KMS-11 (cell line): ENCODE data around the gene CPSF6.

Experiments
- H2AFZ ChIP-seq: fragments of 200-600 bp; sonication (generic); 2 replicates; pipeline ENCODE4 v1.6.1; 2016; ENCODE audit warnings: antibody characterized with exemption, mixed run types, low read depth
- H3K27ac ChIP-seq: fragments of 200-600 bp; sonication (generic); 2 replicates; pipeline ENCODE4 v1.6.1; 2016; ENCODE audit warnings: mild to moderate bottlenecking, mixed run types
- H3K27me3 ChIP-seq: fragments of 200-600 bp; sonication (generic); 2 replicates; pipeline ENCODE4 v1.6.1; 2017; ENCODE audit warnings: mild to moderate bottlenecking, low read depth, mixed run types, moderate library complexity; ENCODE audit not compliant: insufficient read depth
- H3K36me3 ChIP-seq: fragments of 200-600 bp; sonication (generic); 2 replicates; pipeline ENCODE4 v1.6.1; 2017; ENCODE audit warnings: mild to moderate bottlenecking, mixed run types; ENCODE audit not compliant: insufficient read depth
- H3K4me1 ChIP-seq: fragments of 200-600 bp; sonication (generic); 2 replicates; pipeline ENCODE4 v1.6.1; 2016; ENCODE audit warnings: mild to moderate bottlenecking, low read depth, mixed run types; ENCODE audit not compliant: poor library complexity, severe bottlenecking
- H3K4me2 ChIP-seq: fragments of 200-600 bp; sonication (generic); 2 replicates; pipeline ENCODE4 v1.7.0; 2016; ENCODE audit warnings: mild to moderate bottlenecking, mixed run types
- H3K4me3 ChIP-seq: fragments of 200-600 bp; sonication (generic); IDR thresholded peaks from 2 replicates; pipeline ENCODE4 v1.6.1; 2017; ENCODE audit warnings: low read depth, low read length, mixed read lengths; ENCODE audit not compliant: insufficient read depth
- H3K79me2 ChIP-seq: fragments of 200-600 bp; sonication (generic); 2 replicates; pipeline ENCODE4 v1.6.1; 2016; ENCODE audit warnings: low read depth, mixed run types; ENCODE audit not compliant: insufficient read depth
- H3K9ac ChIP-seq: fragments of 200-600 bp; sonication (generic); 2 replicates; pipeline ENCODE4 v1.6.1; 2016; ENCODE audit warnings: mild to moderate bottlenecking, mixed run types
- H4K20me1 ChIP-seq: fragments of 200-600 bp; sonication (generic); 2 replicates; pipeline ENCODE4 v1.6.1; 2016; ENCODE audit warnings: mild to moderate bottlenecking, mixed run types; ENCODE audit not compliant: insufficient read depth
- TF ChIP-seq, protein P1 (sequence below): fragments of 200-600 bp; sonication (generic); conservative IDR thresholded peaks from 2 replicates; pipeline ENCODE4 v1.6.1; 2017; ENCODE audit warnings: low read depth, mild to moderate bottlenecking, antibody characterized with exemption, low read length, moderate library complexity, mixed read lengths

Gene CPSF6

DNA sequence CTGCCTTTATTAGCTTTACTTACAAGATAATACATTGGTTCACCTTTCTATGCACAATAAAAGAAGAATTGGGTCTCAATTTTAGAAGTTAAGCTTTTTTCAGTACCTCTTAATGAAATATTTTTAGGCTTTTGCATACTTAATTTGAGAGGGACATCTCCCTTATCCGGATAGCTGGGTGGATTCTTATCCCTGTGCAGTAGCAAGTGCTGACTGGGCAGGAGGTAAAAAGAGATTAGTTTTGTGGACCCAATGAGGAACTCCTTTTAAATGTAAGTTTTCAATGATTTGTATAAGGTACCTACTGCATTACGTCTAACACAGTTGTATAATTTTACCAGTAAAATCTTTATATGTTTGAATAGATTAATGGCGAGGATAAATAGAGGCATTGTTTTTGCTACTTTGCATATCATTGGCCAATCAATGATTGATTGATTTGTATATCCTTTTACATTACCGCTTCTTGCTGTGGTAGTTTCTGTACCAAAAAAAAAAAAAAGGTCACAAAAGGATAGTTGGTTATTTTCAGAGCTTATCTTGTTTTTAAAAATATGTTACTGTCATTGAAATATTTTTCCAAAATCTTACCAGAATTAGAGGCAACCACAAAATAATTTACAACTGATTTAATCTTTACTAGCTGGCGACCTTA is 2.2 kb downstream of the CPSF6 start:
- Histone ChIP-seq H3K27me3 (no peaks in the 10 kb centered on the region), H2AFZ (no peak overlapping the region), H3K79me2 (peaks cover 67% of the 10 kb centered on the region), H3K27ac (peak overlapping the region; percentile 8; the same call in 1 of the 2 replicates), H3K9ac (peak overlapping the region; percentile 96; the same call in 1 of the 2 replicates), H3K4me1 (peaks cover 67% of the 10 kb centered on the region), H3K4me3 (no peak overlapping the region), H4K20me1 (peaks cover 59% of the 10 kb centered on the region), H3K4me2 (peak overlapping the region; percentile 44), H3K36me3 (no peaks in the 10 kb centered on the region)
- TF ChIP-seq, protein P1, sequence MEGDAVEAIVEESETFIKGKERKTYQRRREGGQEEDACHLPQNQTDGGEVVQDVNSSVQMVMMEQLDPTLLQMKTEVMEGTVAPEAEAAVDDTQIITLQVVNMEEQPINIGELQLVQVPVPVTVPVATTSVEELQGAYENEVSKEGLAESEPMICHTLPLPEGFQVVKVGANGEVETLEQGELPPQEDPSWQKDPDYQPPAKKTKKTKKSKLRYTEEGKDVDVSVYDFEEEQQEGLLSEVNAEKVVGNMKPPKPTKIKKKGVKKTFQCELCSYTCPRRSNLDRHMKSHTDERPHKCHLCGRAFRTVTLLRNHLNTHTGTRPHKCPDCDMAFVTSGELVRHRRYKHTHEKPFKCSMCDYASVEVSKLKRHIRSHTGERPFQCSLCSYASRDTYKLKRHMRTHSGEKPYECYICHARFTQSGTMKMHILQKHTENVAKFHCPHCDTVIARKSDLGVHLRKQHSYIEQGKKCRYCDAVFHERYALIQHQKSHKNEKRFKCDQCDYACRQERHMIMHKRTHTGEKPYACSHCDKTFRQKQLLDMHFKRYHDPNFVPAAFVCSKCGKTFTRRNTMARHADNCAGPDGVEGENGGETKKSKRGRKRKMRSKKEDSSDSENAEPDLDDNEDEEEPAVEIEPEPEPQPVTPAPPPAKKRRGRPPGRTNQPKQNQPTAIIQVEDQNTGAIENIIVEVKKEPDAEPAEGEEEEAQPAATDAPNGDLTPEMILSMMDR: no peak

DNA sequence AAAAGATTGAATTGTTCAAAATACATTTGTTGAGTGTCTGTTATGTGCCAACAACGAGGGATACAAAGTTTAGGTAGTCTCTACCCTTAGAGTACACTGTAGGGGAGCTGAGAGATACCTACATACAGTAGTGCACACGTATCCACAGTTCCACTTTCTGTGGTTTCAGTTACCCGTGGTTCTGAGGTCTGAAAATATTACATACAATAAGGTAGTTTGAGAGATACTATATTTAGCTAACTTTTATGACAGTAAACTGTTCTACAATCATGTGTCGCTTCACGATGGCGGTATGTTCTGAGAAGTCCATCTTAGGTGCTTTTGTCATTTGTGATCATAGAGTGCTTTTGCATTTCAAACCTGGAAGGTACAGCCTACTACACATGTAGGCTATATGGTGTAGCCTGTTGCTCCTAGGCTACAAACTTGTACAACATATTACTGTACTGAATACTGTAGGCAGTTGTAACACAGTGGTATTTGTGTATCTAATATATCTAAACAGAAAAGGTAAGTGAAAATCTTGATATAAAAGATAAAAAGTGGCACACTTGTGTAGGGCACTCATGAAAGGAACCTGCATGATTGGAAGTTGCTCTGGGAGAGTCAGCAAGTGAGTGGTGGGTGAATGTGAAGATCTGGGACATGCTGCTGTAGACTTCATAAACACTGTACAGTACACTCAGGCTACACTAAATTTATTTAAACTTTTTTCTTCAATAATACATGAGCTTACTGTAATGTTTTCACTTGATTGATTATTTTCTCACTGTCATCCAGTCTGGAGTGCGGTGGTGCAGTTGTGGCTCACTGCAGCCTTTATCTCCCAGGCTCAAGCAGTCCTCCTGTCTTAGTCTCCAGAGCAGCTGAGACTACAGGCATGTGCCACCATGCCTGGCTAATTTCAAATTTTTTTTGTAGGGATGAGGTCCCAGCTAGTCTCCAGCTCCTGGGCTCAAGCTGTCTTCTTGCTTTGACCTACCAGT is 4.0 kb downstream of the CPSF6 start:
- Histone ChIP-seq H3K4me1 (peaks cover 78% of the 10 kb centered on the region), H3K4me2 (peak overlapping the region; percentile 44), H2AFZ (no peak overlapping the region), H3K9ac (no peak overlapping the region), H3K79me2 (peaks cover 86% of the 10 kb centered on the region), H3K36me3 (no peaks in the 10 kb centered on the region), H4K20me1 (peaks cover 75% of the 10 kb centered on the region), H3K27ac (peak overlapping the region; percentile 8; the same call in 1 of the 2 replicates), H3K27me3 (no peaks in the 10 kb centered on the region), H3K4me3 (no peak overlapping the region)
- TF ChIP-seq, protein P1: no peak

DNA sequence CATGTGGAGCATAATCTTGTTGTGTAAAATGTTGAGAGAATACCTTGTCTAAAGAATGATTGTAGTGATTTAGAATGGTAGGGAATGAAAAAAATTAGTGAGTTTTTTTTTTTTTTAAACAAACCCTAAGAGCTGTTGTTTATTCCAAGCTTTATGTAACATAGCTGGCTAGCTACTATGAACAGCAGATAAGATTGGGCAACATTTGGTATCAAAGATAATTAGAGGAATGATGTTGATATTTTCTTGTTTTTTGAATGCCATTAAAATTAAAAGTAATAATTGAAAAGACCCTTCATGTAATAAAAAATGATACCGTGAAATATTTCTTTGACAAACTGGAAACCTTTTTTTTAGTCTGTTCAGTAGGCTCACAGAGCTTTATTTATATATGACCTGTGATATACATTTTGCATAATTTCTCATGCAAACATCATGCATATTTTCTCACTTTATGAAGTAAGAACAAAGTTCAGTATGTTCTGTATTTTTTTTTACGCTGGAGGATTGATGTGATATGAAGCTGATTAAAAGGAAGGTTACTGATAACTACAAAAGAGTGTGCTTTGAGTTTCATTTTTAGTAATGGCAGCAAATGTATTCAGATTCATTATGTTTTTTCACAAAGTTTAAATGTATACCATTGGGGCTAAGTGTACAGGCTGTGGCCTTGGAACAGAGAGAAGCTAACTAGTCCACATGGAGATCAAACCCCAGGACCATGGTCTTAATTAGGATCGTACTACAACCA is 8.1 kb downstream of the CPSF6 start:
- H3K4me3 ChIP-seq: no peak overlapping the region
- H3K27me3 ChIP-seq: no peaks in the 10 kb centered on the region
- H3K36me3 ChIP-seq: no peaks in the 10 kb centered on the region
- peak overlapping the region; percentile 8 for H3K4me2 ChIP-seq
- H3K4me1 ChIP-seq: peaks cover 89% of the 10 kb centered on the region
- H3K9ac ChIP-seq: no peak overlapping the region
- peak overlapping the region; percentile 3; the same call in 1 of the 2 replicates for H3K27ac ChIP-seq
- no peak overlapping the region for H2AFZ ChIP-seq
- H3K79me2 ChIP-seq: peaks cover 98% of the 10 kb centered on the region
- TF ChIP-seq, protein P1: no peak
- H4K20me1 ChIP-seq: peaks cover 90% of the 10 kb centered on the region

DNA sequence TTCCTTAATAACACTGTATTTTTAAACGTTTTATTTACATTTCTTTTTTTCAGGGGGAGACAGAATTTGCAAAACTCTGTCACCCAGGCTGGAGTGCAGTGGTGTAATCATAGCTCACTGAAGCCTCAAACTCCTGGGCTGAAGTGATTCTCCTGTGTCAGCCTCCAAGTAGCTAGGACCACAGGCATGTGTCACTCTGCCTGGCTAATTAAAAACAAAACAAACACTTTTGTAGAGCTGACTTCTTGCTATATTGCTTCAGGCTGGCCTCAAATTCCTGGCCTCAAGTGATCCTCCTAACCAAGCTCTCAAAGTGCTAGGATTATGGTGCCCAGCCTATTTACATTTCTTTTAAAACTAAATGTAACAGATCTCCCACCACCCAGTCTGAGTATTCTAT is 12.7 kb downstream of the CPSF6 start:
- Histone ChIP-seq H3K79me2 (peaks cover 93% of the 10 kb centered on the region), H3K36me3 (peaks cover 10% of the 10 kb centered on the region; the same call in 1 of the 2 replicates), H4K20me1 (peaks cover 73% of the 10 kb centered on the region), H2AFZ (no peak overlapping the region), H3K4me1 (peaks cover 68% of the 10 kb centered on the region), H3K27me3 (no peaks in the 10 kb centered on the region), H3K4me2 (no peak overlapping the region), H3K4me3 (no peak overlapping the region), H3K9ac (no peak overlapping the region), H3K27ac (peak overlapping the region; percentile 10; the same call in 1 of the 2 replicates)
- TF ChIP-seq, protein P1: no peak
